B cell (primary cell): ENCODE results near the gene GINS2.

Source experiments
- EZH2 ChIP-seq: IDR thresholded peaks from 2 replicates; pipeline ENCODE4 v1.6.1; 2012; ENCODE audit warnings: borderline replicate concordance, low read depth, mild to moderate bottlenecking, moderate library complexity, low read length; ENCODE audit not compliant: insufficient read depth, poor library complexity, severe bottlenecking
- TF ChIP-seq, protein P1 (sequence below): fragments of 200-600 bp; IDR thresholded peaks from one replicate; pipeline ENCODE4 v1.8.0; 2022; ENCODE audit warnings: antibody characterized with exemption, mild to moderate bottlenecking

DNA sequence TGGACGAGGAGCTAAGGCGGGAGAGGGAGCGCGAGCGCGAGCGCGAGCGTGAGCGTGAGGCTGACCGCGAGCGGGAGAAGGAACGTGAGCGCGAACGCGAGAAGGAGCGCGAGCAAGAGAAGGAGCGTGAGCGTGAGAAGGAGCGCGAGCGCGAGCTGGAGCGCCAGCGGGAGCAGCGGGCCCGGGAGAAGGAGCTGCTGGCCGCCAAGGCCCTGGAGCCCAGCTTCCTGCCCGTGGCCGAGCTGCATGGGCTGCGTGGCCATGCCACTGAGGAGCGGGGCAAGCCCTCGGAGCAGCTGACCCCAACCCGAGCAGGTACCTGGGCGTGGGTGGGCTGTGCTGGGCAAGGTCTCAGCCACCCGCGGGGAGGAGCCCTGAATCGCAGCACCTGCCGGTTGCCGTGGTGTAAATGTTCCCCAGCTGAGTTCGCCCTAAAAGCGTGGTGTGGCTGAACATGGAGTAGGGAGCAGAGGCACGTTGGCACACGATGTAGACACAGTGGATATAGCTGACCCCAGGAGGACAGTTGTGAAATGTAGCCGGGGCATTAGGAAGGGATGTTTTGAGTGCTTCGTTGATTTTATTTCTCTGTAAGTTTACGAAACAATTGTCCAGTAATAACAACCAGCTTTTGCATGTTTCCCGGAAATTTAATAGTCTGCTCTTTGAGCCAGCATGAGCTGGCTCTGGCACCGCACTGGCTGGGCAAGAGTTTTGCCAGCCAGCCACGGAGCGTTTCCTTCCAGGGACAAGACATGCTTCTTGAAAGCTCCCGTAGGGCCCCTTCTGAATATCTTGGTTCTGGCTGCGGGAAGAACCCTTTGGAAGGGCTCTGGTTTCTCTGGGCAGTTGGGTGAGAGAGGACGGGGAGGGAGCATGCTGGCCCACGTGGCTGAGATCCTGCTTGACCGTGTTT is 32.1 kb downstream of the GINS2 start:
- TF ChIP-seq, protein P1, sequence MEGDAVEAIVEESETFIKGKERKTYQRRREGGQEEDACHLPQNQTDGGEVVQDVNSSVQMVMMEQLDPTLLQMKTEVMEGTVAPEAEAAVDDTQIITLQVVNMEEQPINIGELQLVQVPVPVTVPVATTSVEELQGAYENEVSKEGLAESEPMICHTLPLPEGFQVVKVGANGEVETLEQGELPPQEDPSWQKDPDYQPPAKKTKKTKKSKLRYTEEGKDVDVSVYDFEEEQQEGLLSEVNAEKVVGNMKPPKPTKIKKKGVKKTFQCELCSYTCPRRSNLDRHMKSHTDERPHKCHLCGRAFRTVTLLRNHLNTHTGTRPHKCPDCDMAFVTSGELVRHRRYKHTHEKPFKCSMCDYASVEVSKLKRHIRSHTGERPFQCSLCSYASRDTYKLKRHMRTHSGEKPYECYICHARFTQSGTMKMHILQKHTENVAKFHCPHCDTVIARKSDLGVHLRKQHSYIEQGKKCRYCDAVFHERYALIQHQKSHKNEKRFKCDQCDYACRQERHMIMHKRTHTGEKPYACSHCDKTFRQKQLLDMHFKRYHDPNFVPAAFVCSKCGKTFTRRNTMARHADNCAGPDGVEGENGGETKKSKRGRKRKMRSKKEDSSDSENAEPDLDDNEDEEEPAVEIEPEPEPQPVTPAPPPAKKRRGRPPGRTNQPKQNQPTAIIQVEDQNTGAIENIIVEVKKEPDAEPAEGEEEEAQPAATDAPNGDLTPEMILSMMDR, result no peak
- TF ChIP-seq EZH2, result no peak
